ENCODE measurements around the gene MRPL11. TPM values are rescaled to one million over a fixed set of nuclear protein-coding genes. Genes with fewer than 3 reads are reported as not detected.

MRPL11 gene
- polyA plus RNA-seq, 1 of the 3 experiments (the other 2 are of a cell fraction), result 45.6 TPM

DNA sequence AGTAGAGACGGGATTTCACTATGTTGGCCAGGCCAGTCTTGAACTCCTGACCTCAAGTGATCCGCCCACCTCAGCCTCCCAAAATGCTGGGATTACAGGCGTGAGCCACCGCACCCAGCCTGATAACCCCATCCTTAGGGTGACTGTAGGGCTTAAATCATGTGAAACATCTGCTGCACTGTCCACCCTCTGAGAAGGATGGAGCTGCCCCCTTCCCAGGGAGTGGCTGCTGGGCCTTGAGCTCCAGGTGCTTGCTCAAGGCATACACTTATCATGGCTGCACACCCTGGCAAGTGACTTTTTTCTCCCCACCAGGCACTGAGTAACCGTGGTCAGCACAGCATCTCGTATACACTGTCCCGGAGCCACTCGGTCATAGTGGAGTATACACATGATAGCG, 33.4 kb upstream of the MRPL11 start:
- H3F3A ChIP-seq (replicated peaks; ENCODE audit: insufficient read depth), result no peaks in the 10 kb centered on the region
- CTCF ChIA-PET, result interaction anchor here (2.5 kb wide), 1 partner anchor 85 kb away, joined by 7 read pairs; no protein-coding TSS in a partner anchor
- POLR2A ChIA-PET, result no interaction called here
- no peak overlapping the region for H3K9ac ChIP-seq
- no peak overlapping the region for H3K27ac ChIP-seq (ENCODE audit: low read depth in 2 of 2, low read length in 1 of 2)
- no peaks in the 10 kb centered on the region for H4K20me1 ChIP-seq (ENCODE audit: insufficient read depth)
- DNase-seq, result no peak
- no peaks in the 10 kb centered on the region for H3K9me2 ChIP-seq
- H3K4me2 ChIP-seq, result no peak overlapping the region
- peaks cover 5 to 10% of the 10 kb centered on the region in 2 experiments; a peak in 3 of 4 replicates for H3K4me1 ChIP-seq (ENCODE audit: control insufficient read depth in 1 of 2, insufficient read depth in 2 of 2, low read depth in 1 of 2, low read length in 1 of 2)
- TF ChIP-seq CHD2 (IDR thresholded peaks at IDR 0.05; ENCODE audit: low read length, partially characterized antibody) (no peak), FOXJ3 (CRISPR knock-in tag; IDR thresholded peaks at IDR 0.05) (no peak), FOSL2 (IDR thresholded peaks at IDR 0.05; ENCODE audit: borderline replicate concordance, low read depth) (no peak), EP300 (IDR thresholded peaks at IDR 0.05; ENCODE audit: borderline replicate concordance in 1 of 2, low read depth in 1 of 2, low read length in 1 of 2) (no peak), POLR2AphosphoS5 (IDR thresholded peaks at IDR 0.05; ENCODE audit: low read depth, low read length) (no peak), EZH2phosphoT487 (IDR thresholded peaks at IDR 0.05; ENCODE audit: borderline replicate concordance, low read depth) (no peak), SMC3 (IDR thresholded peaks at IDR 0.05; ENCODE audit: low read depth, low read length) (no peak), YY1 (IDR thresholded peaks at IDR 0.05; ENCODE audit: low read depth) (no peak), FOXM1 (IDR thresholded peaks at IDR 0.05; ENCODE audit: low read depth) (no peak), SIN3A (IDR thresholded peaks at IDR 0.05; ENCODE audit: borderline replicate concordance, low read depth, low read length) (no peak), RAD21 (IDR thresholded peaks at IDR 0.05; ENCODE audit: low read length) (no peak), GATA2 (CRISPR knock-in tag; IDR thresholded peaks at IDR 0.05) (no peak), ELF1 (IDR thresholded peaks at IDR 0.05) (no peak), TAF1 (IDR thresholded peaks at IDR 0.05; ENCODE audit: borderline replicate concordance, low read depth, low read length) (no peak), GABPA (IDR thresholded peaks at IDR 0.05; ENCODE audit: low read depth) (no peak), TCF12 (IDR thresholded peaks at IDR 0.05) (no peak), TEAD4 (IDR thresholded peaks at IDR 0.05; ENCODE audit: borderline replicate concordance, insufficient read depth) (no peak)
- TF ChIP-seq, protein P1, sequence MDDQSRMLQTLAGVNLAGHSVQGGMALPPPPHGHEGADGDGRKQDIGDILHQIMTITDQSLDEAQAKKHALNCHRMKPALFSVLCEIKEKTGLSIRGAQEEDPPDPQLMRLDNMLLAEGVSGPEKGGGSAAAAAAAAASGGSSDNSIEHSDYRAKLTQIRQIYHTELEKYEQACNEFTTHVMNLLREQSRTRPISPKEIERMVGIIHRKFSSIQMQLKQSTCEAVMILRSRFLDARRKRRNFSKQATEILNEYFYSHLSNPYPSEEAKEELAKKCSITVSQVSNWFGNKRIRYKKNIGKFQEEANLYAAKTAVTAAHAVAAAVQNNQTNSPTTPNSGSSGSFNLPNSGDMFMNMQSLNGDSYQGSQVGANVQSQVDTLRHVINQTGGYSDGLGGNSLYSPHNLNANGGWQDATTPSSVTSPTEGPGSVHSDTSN (IDR thresholded peaks at IDR 0.05), result no peak
- TF ChIP-seq, protein P2, sequence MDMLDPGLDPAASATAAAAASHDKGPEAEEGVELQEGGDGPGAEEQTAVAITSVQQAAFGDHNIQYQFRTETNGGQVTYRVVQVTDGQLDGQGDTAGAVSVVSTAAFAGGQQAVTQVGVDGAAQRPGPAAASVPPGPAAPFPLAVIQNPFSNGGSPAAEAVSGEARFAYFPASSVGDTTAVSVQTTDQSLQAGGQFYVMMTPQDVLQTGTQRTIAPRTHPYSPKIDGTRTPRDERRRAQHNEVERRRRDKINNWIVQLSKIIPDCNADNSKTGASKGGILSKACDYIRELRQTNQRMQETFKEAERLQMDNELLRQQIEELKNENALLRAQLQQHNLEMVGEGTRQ (IDR thresholded peaks at IDR 0.05; ENCODE audit: borderline replicate concordance, low read depth, low read length), result no peak
- TF ChIP-seq, protein P3, sequence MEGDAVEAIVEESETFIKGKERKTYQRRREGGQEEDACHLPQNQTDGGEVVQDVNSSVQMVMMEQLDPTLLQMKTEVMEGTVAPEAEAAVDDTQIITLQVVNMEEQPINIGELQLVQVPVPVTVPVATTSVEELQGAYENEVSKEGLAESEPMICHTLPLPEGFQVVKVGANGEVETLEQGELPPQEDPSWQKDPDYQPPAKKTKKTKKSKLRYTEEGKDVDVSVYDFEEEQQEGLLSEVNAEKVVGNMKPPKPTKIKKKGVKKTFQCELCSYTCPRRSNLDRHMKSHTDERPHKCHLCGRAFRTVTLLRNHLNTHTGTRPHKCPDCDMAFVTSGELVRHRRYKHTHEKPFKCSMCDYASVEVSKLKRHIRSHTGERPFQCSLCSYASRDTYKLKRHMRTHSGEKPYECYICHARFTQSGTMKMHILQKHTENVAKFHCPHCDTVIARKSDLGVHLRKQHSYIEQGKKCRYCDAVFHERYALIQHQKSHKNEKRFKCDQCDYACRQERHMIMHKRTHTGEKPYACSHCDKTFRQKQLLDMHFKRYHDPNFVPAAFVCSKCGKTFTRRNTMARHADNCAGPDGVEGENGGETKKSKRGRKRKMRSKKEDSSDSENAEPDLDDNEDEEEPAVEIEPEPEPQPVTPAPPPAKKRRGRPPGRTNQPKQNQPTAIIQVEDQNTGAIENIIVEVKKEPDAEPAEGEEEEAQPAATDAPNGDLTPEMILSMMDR (IDR thresholded peaks at IDR 0.05), result no peak
- WGBS (ENCODE audit: low lambda C conversion rate), result 95% methylated on average over 9 of the region's 9 CpGs
- H3K36me3 ChIP-seq (replicated peaks in 1 of 2; ENCODE audit: control insufficient read depth in 1 of 2, insufficient read depth in 2 of 2, low read length in 1 of 2), result peaks cover 6 to 22% of the 10 kb centered on the region in 2 experiments
- no peak overlapping the region for H2AFZ ChIP-seq (ENCODE audit: low read depth)
- no peak overlapping the region for H3K4me3 ChIP-seq (ENCODE audit: low read depth in 2 of 2, low read length in 1 of 2)
- H3K27me3 ChIP-seq (ENCODE audit: insufficient read depth), result no peaks in the 10 kb centered on the region
- H3K9me3 ChIP-seq, result no peaks in the 10 kb centered on the region
- H3K79me2 ChIP-seq (ENCODE audit: insufficient read depth), result peaks cover 8% of the 10 kb centered on the region; the same call in 1 of the 2 replicates

Data from SK-N-SH (cell line).